CD14-positive monocyte (primary cell): ENCODE results near the gene DDX42. TPM values are rescaled to one million over a fixed set of nuclear protein-coding genes. Genes with fewer than 3 reads are reported as not detected.

ENCODE experiments used
- DNase-seq, 3 donors: peaks; one replicate each; pipeline ENCODE4 v3.0.0-alpha.2; 2011 to 2022
- H2AFZ ChIP-seq: 2 replicates; pipeline ENCODE4 v1.6.0; 2012; ENCODE audit warnings: mild to moderate bottlenecking, low read depth, low read length, inconsistent platforms; ENCODE audit not compliant: insufficient read depth, poor library complexity, severe bottlenecking
- H3K27ac ChIP-seq, 2 donors: 1 replicate in 1 of 2; 2 replicates in 1 of 2; pipeline ENCODE4 v1.5.1; 2012 to 2013; ENCODE audit warnings: low read length in 2 of 2, control low read depth in 1 of 2, inconsistent platforms in 1 of 2, low read depth in 1 of 2, mild to moderate bottlenecking in 1 of 2
- H3K27me3 ChIP-seq, 2 donors: one replicate each; pipeline versions ENCODE4 v1.6.0 to v1.6.1; 2011 to 2013; ENCODE audit warnings: low read length in 2 of 2; ENCODE audit not compliant: control insufficient read depth in 2 of 2, insufficient read depth in 2 of 2
- H3K36me3 ChIP-seq, 2 donors: replicated peaks in 1 of 2; 1 replicate in 1 of 2; 2 replicates in 1 of 2; pipeline versions ENCODE4 v1.5.1 to v1.6.1; 2012 to 2013; ENCODE audit warnings: low read length in 2 of 2, control low read depth in 1 of 2, inconsistent platforms in 1 of 2, mild to moderate bottlenecking in 1 of 2; ENCODE audit not compliant: insufficient read depth in 2 of 2, control insufficient read depth in 1 of 2
- H3K4me1 ChIP-seq, 2 donors: 1 replicate in 1 of 2; 2 replicates in 1 of 2; pipeline versions ENCODE4 v1.5.1 to v1.6.1; 2012 to 2013; ENCODE audit warnings: low read length in 2 of 2, control low read depth in 1 of 2, inconsistent platforms in 1 of 2, mild to moderate bottlenecking in 1 of 2, moderate library complexity in 1 of 2; ENCODE audit not compliant: insufficient read depth in 2 of 2, control insufficient read depth in 1 of 2
- H3K4me2 ChIP-seq: replicated peaks from 2 replicates; pipeline ENCODE3; 2012; ENCODE audit warnings: low read length, moderate library complexity, mild to moderate bottlenecking; ENCODE audit not compliant: poor library complexity, severe bottlenecking; ENCODE audit errors: extremely low read depth
- H3K4me3 ChIP-seq, 3 experiments: fragments of 200-600 bp in 1 of 3; sonication (generic) in 1 of 3; replicated peaks in 1 of 3; 1 replicate in 2 of 3; 2 replicates in 1 of 3; pipeline ENCODE4 v1.5.1; 2011 to 2013; ENCODE audit warnings: low read length in 3 of 3, mild to moderate bottlenecking in 3 of 3, control low read depth in 2 of 3, low read depth in 2 of 3, inconsistent platforms in 1 of 3, moderate library complexity in 1 of 3
- H3K79me2 ChIP-seq: 2 replicates; pipeline ENCODE4 v1.6.0; 2012; ENCODE audit warnings: mild to moderate bottlenecking, control low read depth, inconsistent platforms, low read length, moderate library complexity; ENCODE audit not compliant: insufficient read depth
- H3K9ac ChIP-seq: 2 replicates; pipeline ENCODE4 v1.6.0; 2017; ENCODE audit warnings: low read length, mild to moderate bottlenecking; ENCODE audit not compliant: insufficient read depth, poor library complexity, severe bottlenecking
- H3K9me3 ChIP-seq, 2 donors: replicated peaks in 1 of 2; 1 replicate in 1 of 2; 2 replicates in 1 of 2; pipeline versions ENCODE4 v1.5.1 to v1.6.1; 2012 to 2013; ENCODE audit warnings: low read length in 2 of 2, control low read depth in 1 of 2; ENCODE audit not compliant: control insufficient read depth in 1 of 2, insufficient read depth in 1 of 2
- H4K20me1 ChIP-seq: 2 replicates; pipeline ENCODE4 v1.6.0; 2012; ENCODE audit warnings: mild to moderate bottlenecking, low read length, control low read depth, moderate library complexity; ENCODE audit not compliant: insufficient read depth
- H3K27ac Mint-ChIP-seq, 7 donors: one replicate each; pipeline ENCODE4 v1.8.0; 2020; ENCODE audit warnings: mild to moderate bottlenecking in 7 of 7, mixed read lengths in 7 of 7, moderate library complexity in 6 of 7, inconsistent platforms in 2 of 7
- H3K27me3 Mint-ChIP-seq, 3 donors: one replicate each; pipeline ENCODE4 v1.8.0; 2021 to 2022; ENCODE audit warnings: low read depth in 3 of 3, mild to moderate bottlenecking in 3 of 3, mixed read lengths in 3 of 3, moderate library complexity in 3 of 3, inconsistent platforms in 1 of 3
- H3K36me3 Mint-ChIP-seq, 2 donors: one replicate each; pipeline ENCODE4 v1.8.0; 2020; ENCODE audit warnings: mixed read lengths in 2 of 2, inconsistent platforms in 1 of 2, mild to moderate bottlenecking in 1 of 2
- H3K4me1 Mint-ChIP-seq: one replicate; pipeline ENCODE4 v1.8.0; 2020; ENCODE audit warnings: mild to moderate bottlenecking, mixed read lengths
- H3K4me3 Mint-ChIP-seq, 2 donors: one replicate each; pipeline ENCODE4 v1.8.0; 2020; ENCODE audit warnings: mild to moderate bottlenecking in 2 of 2, mixed read lengths in 2 of 2, moderate library complexity in 1 of 2
- H3K9me3 Mint-ChIP-seq, 7 donors: one replicate each; pipeline ENCODE4 v1.8.0; 2020 to 2022; ENCODE audit warnings: mixed read lengths in 7 of 7, mild to moderate bottlenecking in 6 of 7, moderate library complexity in 6 of 7, inconsistent platforms in 2 of 7
- CTCF ChIP-seq: fragments of 200-600 bp; IDR thresholded peaks from one replicate; pipeline ENCODE4 v1.8.0; 2022; ENCODE audit warnings: antibody characterized with exemption, mild to moderate bottlenecking
- WGBS: methylation state at CpG from one replicate; pipeline ENCODE4 v1.1.5; 2013; ENCODE audit warnings: missing lambda C conversion rate; ENCODE audit not compliant: insufficient coverage; 5-methylcytosine and 5-hydroxymethylcytosine counted together
- intact Hi-C, 2 donors: fragments of 100-400 bp; cut with micrococcal nuclease; formaldehyde crosslinking; loops; one replicate each; pipeline versions ENCODE4 v1.15.0 to v1.15.1; 2023
- polyA minus RNA-seq: library from RNA; depleted of rRNA, polyadenylated mRNA; stranded (reverse); fragments of >200 nt; gene quantifications from 2 replicates; pipeline ENCODE4 v1.2.3, GENCODE V29; 2012
- polyA plus RNA-seq, 3 donors: library from polyadenylated mRNA; depleted of rRNA in 1 of 3; unstranded in 2 of 3; stranded (reverse) in 1 of 3; fragments of 300-500 nt in 2 of 3; fragments of >200 nt in 1 of 3; fragmentation: Illumina TruSeq in 2 of 3; gene quantifications; 1 replicate in 2 of 3; 2 replicates in 1 of 3; pipeline ENCODE4 v1.2.3, GENCODE V29; 2012 to 2021
- total RNA-seq, 12 experiments: library from RNA in 1 of 12; stranded (reverse) in 1 of 12; fragments of 120-200 nt in 1 of 12; gene quantifications; one replicate each; pipeline ENCODE4 v1.2.4 and lab custom pipeline; 2013 to 2026; ENCODE audit warnings: mixed read lengths in 6 of 12, inconsistent platforms in 1 of 12

Gene DDX42
- total RNA-seq (2013) = 49.8 TPM
- polyA plus RNA-seq (10 to 100 TPM in 1 of 3 donors, 1 to 10 TPM in 2; 3.1 to 89.2 (median 5.3) TPM), polyA minus RNA-seq (22.0 and 29.8 TPM in 2 replicates), total RNA-seq (lab: John Stamatoyannopoulos, UW) (25.9 to 67.9 (median 54.4) reads per million in 11 experiments)

GRCh38 chr17:63774141-63774968 is at the start of gene DDX42:
TSS of gene DDX42 (plus strand) at chr17:63774170. CDS start at chr17:63787050, 12,880 bp downstream.
- H2AFZ ChIP-seq = peak within 1 kb of the TSS; percentile 92
- peaks cover 11 to 29% of the 10 kb centered on the region in 2 donors for H3K36me3 ChIP-seq
- peaks cover 39 to 54% of the 10 kb centered on the region in 2 donors for H3K4me1 ChIP-seq
- peak in 1 of 3 donors; percentile 44 for DNase-seq
- TF ChIP-seq CTCF = no peak
- Mint-ChIP-seq H3K36me3 (peaks cover 9 to 28% of the 10 kb centered on the region in 2 donors), H3K4me3 (peak within 1 kb of the TSS; percentile 92 to 96), H3K27ac (peak within 1 kb of the TSS; percentile 99 to 100 (median 99)), H3K4me1 (peaks cover 59% of the 10 kb centered on the region), H3K27me3 (peaks cover 0 to 1% (median 0%) of the 10 kb centered on the region in 3 donors), H3K9me3 (no peaks in the 10 kb centered on the region)
- peak within 1 kb of the TSS; percentile 93 for H3K9ac ChIP-seq
- peaks cover 67% of the 10 kb centered on the region for H4K20me1 ChIP-seq
- H3K27me3 ChIP-seq = no peaks in the 10 kb centered on the region
- H3K9me3 ChIP-seq = no peaks in the 10 kb centered on the region
- intact Hi-C loops = loop anchor here (5.0 to 10.0 kb wide), 3 partner anchors 68 to 150 kb away; partner anchors contain the start of genes MAP3K3 (in 1 of the 2) and SMARCD2 (in 1 of the 2)
- peak within 1 kb of the TSS; percentile 93 to 96 (median 94) for H3K4me3 ChIP-seq
- peaks cover 91% of the 10 kb centered on the region for H3K79me2 ChIP-seq
- under 1% methylated on average over 28 of the region's 67 CpGs for WGBS
- H3K4me2 ChIP-seq = peak within 1 kb of the TSS; percentile 98
- H3K27ac ChIP-seq = peak within 1 kb of the TSS; percentile 93 to 94

GRCh38 chr17:63735691-63736090 is 38.3 kb upstream of the DDX42 start:
- H3K27ac Mint-ChIP-seq = no peak overlapping the region

More at GRCh38 chr17:63735691-63736090, 38.3 kb upstream of the DDX42 start:
- intact Hi-C loops = no loop called here
- Mint-ChIP-seq H3K4me3 (no peak overlapping the region), H3K9me3 (no peaks in the 10 kb centered on the region), H3K4me1 (peaks cover 7% of the 10 kb centered on the region), H3K36me3 (peaks cover 5 to 17% of the 10 kb centered on the region in 2 donors), H3K27me3 (no peaks in the 10 kb centered on the region)
- Histone ChIP-seq H4K20me1 (peaks cover 6% of the 10 kb centered on the region), H3K4me3 (no peak overlapping the region), H3K9ac (no peak overlapping the region), H3K36me3 (peaks cover 0 to 11% of the 10 kb centered on the region in 2 donors), H3K79me2 (peaks cover 73% of the 10 kb centered on the region), H3K27ac (no peak overlapping the region), H3K4me2 (no peak overlapping the region), H3K9me3 (no peaks in the 10 kb centered on the region), H3K4me1 (peaks cover 6 to 7% of the 10 kb centered on the region in 2 donors), H2AFZ (no peak overlapping the region), H3K27me3 (no peaks in the 10 kb centered on the region)
- 92% methylated on average over 6 of the region's 8 CpGs for WGBS
- no peak for DNase-seq
- TF ChIP-seq CTCF = no peak
